Measurements from ENCODE around the gene PGA3.
"Not testable (repeated sequence)": the region's sequence is repeated elsewhere in the genome, so short reads cannot be mapped to it uniquely, and the experiment has no call there.

PGA3 gene

DNA sequence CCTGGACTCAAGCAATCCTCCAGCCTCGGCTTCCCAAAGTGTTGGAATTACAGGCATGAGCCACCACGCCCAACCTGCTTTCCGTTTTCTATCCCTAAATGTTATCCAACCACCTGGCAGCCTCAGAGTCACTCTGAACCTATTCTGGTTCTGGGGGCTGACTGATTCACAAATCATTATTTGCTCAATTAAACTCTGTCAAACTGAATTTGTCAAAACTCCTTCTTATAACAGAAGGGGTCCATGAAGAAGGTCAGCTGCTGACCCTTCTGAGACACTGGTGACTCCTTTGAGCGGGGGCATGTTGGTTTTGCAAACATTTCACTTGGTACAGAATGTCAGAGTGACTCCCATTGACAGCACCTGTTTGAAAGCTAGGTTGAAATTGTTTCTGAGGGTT lies 40.3 kb upstream of the PGA3 start:
- Histone ChIP-seq H3K27ac (ENCODE audit: low read length) (no peak overlapping the region), H3K9ac (ENCODE audit: low read depth, low read length) (no peak overlapping the region), H3K4me1 (ENCODE audit: insufficient read depth, low read length) (peaks cover 10% of the 10 kb centered on the region; the same call in 1 of the 2 replicates), H3K36me3 (ENCODE audit: insufficient read depth, low read depth, low read length) (no peaks in the 10 kb centered on the region), H3K4me3 (ENCODE audit: low read length) (no peak overlapping the region), H3K27me3 (ENCODE audit: insufficient read depth, low read length) (no peaks in the 10 kb centered on the region), H3K9me3 (ENCODE audit: insufficient read depth, low read depth, low read length) (no peaks in the 10 kb centered on the region)

GRCh38 chr11:61163714-61164605 lies 39.4 kb upstream of the PGA3 start:
- H3K36me3 ChIP-seq (ENCODE audit: insufficient read depth, low read depth, low read length) = no peaks in the 10 kb centered on the region
- H3K4me3 ChIP-seq (ENCODE audit: low read length) = no peak overlapping the region
- peaks cover 5% of the 10 kb centered on the region; the same call in 1 of the 2 replicates for H3K4me1 ChIP-seq (ENCODE audit: insufficient read depth, low read length)
- H3K9ac ChIP-seq (ENCODE audit: low read depth, low read length) = no peak overlapping the region
- no peaks in the 10 kb centered on the region for H3K9me3 ChIP-seq (ENCODE audit: insufficient read depth, low read depth, low read length)
- no peaks in the 10 kb centered on the region for H3K27me3 ChIP-seq (ENCODE audit: insufficient read depth, low read length)
- no peak overlapping the region for H3K27ac ChIP-seq (ENCODE audit: low read length)

- Histone ChIP-seq H3K4me3 (ENCODE audit: low read length) (no peak overlapping the region), H3K9ac (ENCODE audit: low read depth, low read length) (no peak overlapping the region), H3K36me3 (ENCODE audit: insufficient read depth, low read depth, low read length) (no peaks in the 10 kb centered on the region), H3K4me1 (ENCODE audit: insufficient read depth, low read length) (peaks cover 3% of the 10 kb centered on the region; the same call in 1 of the 2 replicates), H3K27ac (ENCODE audit: low read length) (no peak overlapping the region), H3K9me3 (ENCODE audit: insufficient read depth, low read depth, low read length) (no peaks in the 10 kb centered on the region), H3K27me3 (ENCODE audit: insufficient read depth, low read length) (no peaks in the 10 kb centered on the region)
These were observed 38.5 kb upstream of the PGA3 start for GRCh38 chr11:61164606-61165424.

DNA sequence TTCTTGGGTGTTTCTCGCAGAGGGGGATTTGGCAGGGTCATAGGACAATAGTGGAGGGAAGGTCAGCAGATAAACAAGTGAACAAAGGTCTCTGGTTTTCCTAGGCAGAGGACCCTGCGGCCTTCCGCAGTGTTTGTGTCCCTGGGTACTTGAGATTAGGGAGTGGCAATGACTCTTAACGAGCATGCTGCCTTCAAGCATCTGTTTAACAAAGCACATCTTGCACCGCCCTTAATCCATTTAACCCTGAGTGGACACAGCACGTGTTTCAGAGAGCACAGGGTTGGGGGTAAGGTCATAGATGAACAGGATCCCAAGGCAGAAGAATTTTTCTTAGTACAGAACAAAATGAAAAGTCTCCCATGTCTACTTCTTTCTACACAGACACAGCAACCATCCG lies 37.5 kb upstream of the PGA3 start:
- H3K27me3 ChIP-seq (ENCODE audit: insufficient read depth, low read length); H3K27ac ChIP-seq (ENCODE audit: low read length); H3K36me3 ChIP-seq (ENCODE audit: insufficient read depth, low read depth, low read length); H3K9ac ChIP-seq (ENCODE audit: low read depth, low read length); H3K4me3 ChIP-seq (ENCODE audit: low read length); H3K4me1 ChIP-seq (ENCODE audit: insufficient read depth, low read length); H3K9me3 ChIP-seq (ENCODE audit: insufficient read depth, low read depth, low read length): not testable (repeated sequence)

- H3K9ac ChIP-seq (ENCODE audit: low read depth, low read length); H3K27ac ChIP-seq (ENCODE audit: low read length); H3K9me3 ChIP-seq (ENCODE audit: insufficient read depth, low read depth, low read length); H3K4me1 ChIP-seq (ENCODE audit: insufficient read depth, low read length); H3K4me3 ChIP-seq (ENCODE audit: low read length); H3K36me3 ChIP-seq (ENCODE audit: insufficient read depth, low read depth, low read length); H3K27me3 ChIP-seq (ENCODE audit: insufficient read depth, low read length): not testable (repeated sequence)
These were observed 37.0 kb upstream of the PGA3 start for GRCh38 chr11:61166331-61166730.

DNA sequence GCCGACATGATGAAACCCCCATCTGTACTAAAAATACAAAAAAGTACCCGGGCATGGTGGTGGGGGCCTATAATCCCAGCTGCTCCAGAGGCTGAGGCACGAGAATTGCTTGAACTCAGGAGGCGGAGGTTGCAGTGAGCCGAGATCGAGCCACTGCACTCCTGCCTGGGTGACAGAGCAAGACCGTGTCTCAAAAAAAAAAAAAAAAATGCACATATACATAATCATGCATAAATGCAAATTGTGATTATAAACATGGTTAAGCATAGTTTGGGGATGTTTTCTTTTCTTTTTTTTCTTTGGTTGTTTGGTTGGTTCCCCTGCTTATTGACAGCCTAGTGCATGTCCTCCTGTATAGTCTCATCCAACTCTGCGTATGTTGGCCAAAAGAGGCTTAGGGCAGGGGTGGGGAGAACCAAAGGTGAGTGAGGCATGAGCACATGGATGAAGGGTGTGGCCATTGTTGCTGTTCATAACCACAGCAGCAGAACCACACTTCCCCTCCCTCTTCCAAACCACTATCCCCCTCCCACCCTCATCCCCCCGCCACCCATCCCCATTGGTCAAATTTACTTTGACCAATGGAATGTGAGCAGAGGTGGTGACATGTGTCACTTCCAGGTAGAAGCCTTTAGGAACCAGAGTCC lies 35.1 kb upstream of the PGA3 start:
- no peaks in the 10 kb centered on the region for H3K9me3 ChIP-seq (ENCODE audit: insufficient read depth, low read depth, low read length)
- no peaks in the 10 kb centered on the region for H3K4me1 ChIP-seq (ENCODE audit: insufficient read depth, low read length)
- H3K27ac ChIP-seq (ENCODE audit: low read length) = no peak overlapping the region
- H3K9ac ChIP-seq (ENCODE audit: low read depth, low read length) = no peak overlapping the region
- H3K36me3 ChIP-seq (ENCODE audit: insufficient read depth, low read depth, low read length) = no peaks in the 10 kb centered on the region
- H3K27me3 ChIP-seq (ENCODE audit: insufficient read depth, low read length) = no peaks in the 10 kb centered on the region
- H3K4me3 ChIP-seq (ENCODE audit: low read length) = no peak overlapping the region

- no peaks in the 10 kb centered on the region for H3K36me3 ChIP-seq (ENCODE audit: insufficient read depth, low read depth, low read length)
These were observed 34.5 kb upstream of the PGA3 start for GRCh38 chr11:61168800-61169199.

GRCh38 chr11:61170566-61170965 lies 32.7 kb upstream of the PGA3 start:
- no peaks in the 10 kb centered on the region for H3K9me3 ChIP-seq (ENCODE audit: insufficient read depth, low read depth, low read length)
- H3K4me3 ChIP-seq (ENCODE audit: low read length) = no peak overlapping the region
- H3K9ac ChIP-seq (ENCODE audit: low read depth, low read length) = no peak overlapping the region
- H3K27me3 ChIP-seq (ENCODE audit: insufficient read depth, low read length) = no peaks in the 10 kb centered on the region
- no peaks in the 10 kb centered on the region for H3K36me3 ChIP-seq (ENCODE audit: insufficient read depth, low read depth, low read length)
- H3K4me1 ChIP-seq (ENCODE audit: insufficient read depth, low read length) = no peaks in the 10 kb centered on the region
- no peak overlapping the region for H3K27ac ChIP-seq (ENCODE audit: low read length)

More at GRCh38 chr11:61168800-61169199, 34.5 kb upstream of the PGA3 start:
- no peaks in the 10 kb centered on the region for H3K4me1 ChIP-seq (ENCODE audit: insufficient read depth, low read length)
- H3K4me3 ChIP-seq (ENCODE audit: low read length) = no peak overlapping the region
- H3K9ac ChIP-seq (ENCODE audit: low read depth, low read length) = no peak overlapping the region
- no peaks in the 10 kb centered on the region for H3K27me3 ChIP-seq (ENCODE audit: insufficient read depth, low read length)
- H3K27ac ChIP-seq (ENCODE audit: low read length) = no peak overlapping the region
- no peaks in the 10 kb centered on the region for H3K9me3 ChIP-seq (ENCODE audit: insufficient read depth, low read depth, low read length)

DNA sequence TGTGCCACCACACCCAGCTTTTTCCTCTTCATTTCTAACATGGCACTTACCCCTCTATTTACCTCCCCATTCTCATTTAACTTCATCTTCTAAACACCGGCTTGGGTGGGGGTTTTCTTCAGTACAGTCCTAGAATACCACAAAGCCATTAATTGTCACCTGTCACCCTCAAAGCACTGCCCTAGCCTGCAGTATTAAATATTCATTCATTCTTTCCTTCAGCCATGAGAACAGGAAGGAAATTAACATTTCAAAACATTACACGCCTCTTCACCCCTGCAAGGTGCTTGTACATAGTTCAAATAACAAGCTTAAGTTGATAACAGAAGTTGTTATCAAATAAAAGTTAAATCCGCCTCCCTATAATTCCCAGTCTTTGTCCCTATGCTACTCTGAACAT lies 31.4 kb upstream of the PGA3 start:
- no peaks in the 10 kb centered on the region for H3K36me3 ChIP-seq (ENCODE audit: insufficient read depth, low read depth, low read length)
- no peak overlapping the region for H3K9ac ChIP-seq (ENCODE audit: low read depth, low read length)
- no peaks in the 10 kb centered on the region for H3K4me1 ChIP-seq (ENCODE audit: insufficient read depth, low read length)
- H3K4me3 ChIP-seq (ENCODE audit: low read length) = no peak overlapping the region
- no peaks in the 10 kb centered on the region for H3K9me3 ChIP-seq (ENCODE audit: insufficient read depth, low read depth, low read length)
- no peaks in the 10 kb centered on the region for H3K27me3 ChIP-seq (ENCODE audit: insufficient read depth, low read length)
- H3K27ac ChIP-seq (ENCODE audit: low read length) = no peak overlapping the region

- H3K27ac ChIP-seq (ENCODE audit: low read length) = no peak overlapping the region
These were observed 31.0 kb upstream of the PGA3 start for GRCh38 chr11:61172356-61172755.

GRCh38 chr11:61172888-61173287 lies 30.4 kb upstream of the PGA3 start:
- Histone ChIP-seq H3K27me3 (ENCODE audit: insufficient read depth, low read length) (no peaks in the 10 kb centered on the region), H3K36me3 (ENCODE audit: insufficient read depth, low read depth, low read length) (no peaks in the 10 kb centered on the region), H3K4me3 (ENCODE audit: low read length) (no peak overlapping the region), H3K27ac (ENCODE audit: low read length) (no peak overlapping the region), H3K4me1 (ENCODE audit: insufficient read depth, low read length) (no peaks in the 10 kb centered on the region), H3K9ac (ENCODE audit: low read depth, low read length) (no peak overlapping the region), H3K9me3 (ENCODE audit: insufficient read depth, low read depth, low read length) (no peaks in the 10 kb centered on the region)

More at GRCh38 chr11:61172356-61172755, 31.0 kb upstream of the PGA3 start:
- Histone ChIP-seq H3K9ac (ENCODE audit: low read depth, low read length) (no peak overlapping the region), H3K4me3 (ENCODE audit: low read length) (no peak overlapping the region), H3K4me1 (ENCODE audit: insufficient read depth, low read length) (no peaks in the 10 kb centered on the region), H3K9me3 (ENCODE audit: insufficient read depth, low read depth, low read length) (no peaks in the 10 kb centered on the region), H3K27me3 (ENCODE audit: insufficient read depth, low read length) (no peaks in the 10 kb centered on the region), H3K36me3 (ENCODE audit: insufficient read depth, low read depth, low read length) (no peaks in the 10 kb centered on the region)
